ENCODE measurements around the gene ROCK1. TPM values are rescaled to one million over a fixed set of nuclear protein-coding genes. Genes with fewer than 3 reads are reported as not detected.

ROCK1 gene
- total RNA-seq, 4 donors from 2014 or later, result 11.5 to 27.3 (median 18.4) TPM

DNA sequence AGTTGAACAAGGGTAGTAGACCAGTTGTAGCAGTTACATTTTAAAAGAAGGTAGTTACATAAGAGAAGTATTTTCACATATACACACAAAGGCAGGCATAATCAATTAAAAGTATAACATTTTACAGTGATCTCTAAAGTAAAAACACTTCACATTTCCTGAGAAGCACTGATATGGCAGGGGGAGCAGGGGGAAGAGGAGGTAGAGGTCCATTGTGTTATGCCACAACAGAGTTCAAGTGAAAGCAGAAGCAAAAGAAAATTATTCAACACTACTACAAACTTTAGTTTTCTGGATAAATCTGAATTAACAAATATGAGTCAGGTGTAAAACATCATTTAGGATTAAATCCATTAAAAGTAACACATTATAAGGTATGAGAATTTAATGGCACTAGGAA lies 38.4 kb downstream of the ROCK1 start:
- no peak for TF ChIP-seq POLR2A (IDR thresholded peaks at IDR 0.05)
- TF ChIP-seq CTCF (IDR thresholded peaks at IDR 0.05), result no peak
- intact Hi-C loops (cut with DNase I; ENCODE audit: low total_unique reads), result no loop called here
- H3K4me3 ChIP-seq (ENCODE audit: low read depth, poor library complexity, severe bottlenecking), result no peak overlapping the region
- DNase-seq (ENCODE audit: low spot score in 2 of 2), result no peak

GRCh38 chr18:21071071-21071470 lies 40.5 kb downstream of the ROCK1 start:
- DNase-seq (ENCODE audit: low spot score in 2 of 2), result no peak
- intact Hi-C loops (cut with DNase I; ENCODE audit: low total_unique reads), result no loop called here
- no peak for TF ChIP-seq CTCF (IDR thresholded peaks at IDR 0.05)
- no peak for TF ChIP-seq POLR2A (IDR thresholded peaks at IDR 0.05)
- no peak overlapping the region for H3K4me3 ChIP-seq (ENCODE audit: low read depth, poor library complexity, severe bottlenecking)
- WGBS, 2 donors, result 98 to 99% methylated on average over 4 of the region's 4 CpGs

GRCh38 chr18:21069468-21069867 lies 42.1 kb downstream of the ROCK1 start:
- DNase-seq (ENCODE audit: low spot score in 2 of 2), result no peak
- 90 to 97% methylated on average over 1 of the region's 1 CpG for WGBS, 2 donors
- TF ChIP-seq CTCF (IDR thresholded peaks at IDR 0.05) (no peak), POLR2A (IDR thresholded peaks at IDR 0.05) (no peak)
- no peak overlapping the region for H3K4me3 ChIP-seq (ENCODE audit: low read depth, poor library complexity, severe bottlenecking)
- intact Hi-C loops (cut with DNase I; ENCODE audit: low total_unique reads), result no loop called here

- no peak for TF ChIP-seq CTCF (IDR thresholded peaks at IDR 0.05)
- TF ChIP-seq POLR2A (IDR thresholded peaks at IDR 0.05), result no peak
- no peak for DNase-seq (ENCODE audit: low spot score in 2 of 2)
- intact Hi-C loops (cut with DNase I; ENCODE audit: low total_unique reads), result no loop called here
Observed at GRCh38 chr18:21064347-21064746, 47.3 kb downstream of the ROCK1 start.

DNA sequence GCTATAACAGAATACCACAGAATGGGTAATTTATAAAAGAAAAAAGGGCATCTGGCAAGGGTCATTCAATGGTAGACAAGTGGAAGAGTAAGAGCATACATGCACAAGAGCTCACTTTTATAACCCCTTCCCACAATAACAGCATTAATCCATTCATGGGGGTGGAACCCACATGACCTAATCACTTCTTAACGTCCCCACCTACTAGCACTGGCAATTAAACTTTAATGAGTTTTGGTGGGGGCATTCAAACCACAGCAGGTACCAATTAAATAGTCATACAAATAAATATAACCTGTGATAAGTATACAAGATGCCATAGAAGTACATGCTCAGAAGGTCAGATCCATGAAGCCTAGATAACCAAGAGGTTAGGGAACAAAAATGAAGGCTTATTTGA lies 48.6 kb downstream of the ROCK1 start:
- TF ChIP-seq POLR2A (IDR thresholded peaks at IDR 0.05) (no peak), CTCF (IDR thresholded peaks at IDR 0.05) (no peak)
- intact Hi-C loops (cut with DNase I; ENCODE audit: low total_unique reads), result no loop called here
- no peak for DNase-seq (ENCODE audit: low spot score in 2 of 2)
- 50 to 52% methylated on average over 1 of the region's 1 CpG for WGBS, 2 donors
- H3K4me3 ChIP-seq (ENCODE audit: low read depth, poor library complexity, severe bottlenecking), result no peak overlapping the region

More at GRCh38 chr18:21064347-21064746, 47.3 kb downstream of the ROCK1 start:
- H3K4me3 ChIP-seq (ENCODE audit: low read depth, poor library complexity, severe bottlenecking), result no peak overlapping the region

GRCh38 chr18:21057112-21057511 lies 54.5 kb downstream of the ROCK1 start:
- DNase-seq (ENCODE audit: low spot score in 2 of 2), result no peak
- TF ChIP-seq CTCF (IDR thresholded peaks at IDR 0.05), result no peak
- intact Hi-C loops (cut with DNase I; ENCODE audit: low total_unique reads), result no loop called here
- H3K4me3 ChIP-seq (ENCODE audit: low read depth, poor library complexity, severe bottlenecking), result no peak overlapping the region
- 81 to 92% methylated on average over 1 of the region's 1 CpG for WGBS, 2 donors
